ENCODE measurements around the gene MRPS31.
"Not testable (repeated sequence)": the region's sequence is repeated elsewhere in the genome, so short reads cannot be mapped to it uniquely, and the experiment has no call there.

Gene MRPS31

GRCh38 chr13:40789275-40790153, 18.5 kb upstream of the MRPS31 start, which contains the start of gene SLC25A15:
Gene SLC25A15 (plus strand): TSS chr13:40789611. CDS start chr13:40793227, 3,616 bp downstream.
- peak; percentile 26 for DNase-seq

DNA sequence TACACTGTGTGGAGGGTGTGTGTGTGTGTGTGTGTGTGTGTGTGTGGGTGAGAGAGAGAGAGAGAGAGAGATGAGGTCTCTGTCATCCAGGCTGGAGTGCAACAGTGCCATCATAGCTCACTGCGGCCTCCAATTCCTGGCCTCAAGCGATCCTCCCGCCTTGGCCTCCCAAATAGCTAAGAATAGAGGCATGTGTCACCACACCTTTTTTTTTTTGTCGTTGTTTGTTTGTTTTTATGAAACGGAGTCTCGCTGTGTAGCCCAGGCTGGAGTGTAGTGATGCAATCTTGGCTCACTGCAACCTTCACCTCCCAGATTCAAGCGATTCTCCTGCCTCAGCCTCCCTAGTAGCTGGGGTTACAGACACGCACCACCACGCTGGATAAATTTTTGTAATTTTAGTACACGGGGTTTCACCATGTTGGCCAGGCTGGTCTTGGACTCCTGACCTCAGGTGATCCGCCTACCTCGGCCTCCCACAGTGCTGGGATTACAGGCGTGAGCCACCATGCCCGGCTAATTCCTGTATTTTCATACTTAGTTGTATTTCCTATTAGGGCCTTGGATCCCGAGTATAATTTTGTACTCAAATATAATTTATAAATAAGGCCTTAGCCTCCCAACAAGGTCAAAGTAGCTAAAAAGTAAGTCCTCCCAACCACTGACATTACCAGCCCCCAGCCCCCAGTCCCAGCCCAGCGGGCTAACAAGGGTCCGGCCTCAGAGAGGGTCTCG, 17.7 kb upstream of the MRPS31 start:
- not testable (repeated sequence) for DNase-seq

DNA sequence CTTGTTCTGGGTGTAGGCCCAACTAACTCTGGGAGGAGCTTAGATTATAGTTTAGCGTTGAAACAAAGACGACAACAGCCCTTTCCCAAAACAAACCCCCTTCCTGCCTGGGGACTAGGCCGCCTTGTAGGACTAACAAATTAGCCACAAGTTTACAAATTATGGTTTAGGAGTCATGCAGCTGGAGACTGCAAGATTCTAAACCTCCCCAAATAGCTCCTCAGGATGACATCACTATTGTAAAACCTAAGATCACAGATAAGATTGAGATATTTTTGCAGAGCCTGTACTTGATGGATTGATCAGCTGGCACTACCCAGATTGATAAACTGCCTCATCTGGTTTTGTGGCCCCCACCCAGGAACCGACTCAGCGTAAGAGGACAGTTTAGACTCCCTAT, 16.1 kb upstream of the MRPS31 start:
- DNase-seq = no peak

GRCh38 chr13:40786568-40786996, 15.6 kb upstream of the MRPS31 start:
- no peak for DNase-seq

GRCh38 chr13:40784540-40784939, 13.6 kb upstream of the MRPS31 start:
- DNase-seq = no peak

DNA sequence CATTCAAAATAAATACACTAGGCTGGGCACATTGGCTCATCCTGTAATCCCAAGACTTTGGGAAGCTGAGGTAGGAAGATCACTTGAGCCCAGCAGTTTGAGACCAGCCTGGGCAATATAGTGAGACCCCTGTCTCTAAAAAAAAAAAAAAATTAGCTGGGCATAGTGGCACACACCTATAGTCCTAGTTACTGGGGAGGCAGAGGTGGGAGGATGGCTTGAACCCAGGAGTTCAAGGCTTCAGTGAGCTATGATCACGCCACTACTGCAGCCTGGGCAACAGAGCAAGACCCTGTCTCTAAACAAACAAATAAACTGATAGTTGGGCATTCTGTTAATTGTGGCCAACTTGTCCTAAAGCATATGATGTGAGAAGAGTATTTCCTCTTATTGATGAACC, 12.0 kb upstream of the MRPS31 start:
- not testable (repeated sequence) for DNase-seq

GRCh38 chr13:40781717-40782116, 10.7 kb upstream of the MRPS31 start:
- no peak for DNase-seq

GRCh38 chr13:40780822-40781401, 9.9 kb upstream of the MRPS31 start:
- no peak for DNase-seq

DNA sequence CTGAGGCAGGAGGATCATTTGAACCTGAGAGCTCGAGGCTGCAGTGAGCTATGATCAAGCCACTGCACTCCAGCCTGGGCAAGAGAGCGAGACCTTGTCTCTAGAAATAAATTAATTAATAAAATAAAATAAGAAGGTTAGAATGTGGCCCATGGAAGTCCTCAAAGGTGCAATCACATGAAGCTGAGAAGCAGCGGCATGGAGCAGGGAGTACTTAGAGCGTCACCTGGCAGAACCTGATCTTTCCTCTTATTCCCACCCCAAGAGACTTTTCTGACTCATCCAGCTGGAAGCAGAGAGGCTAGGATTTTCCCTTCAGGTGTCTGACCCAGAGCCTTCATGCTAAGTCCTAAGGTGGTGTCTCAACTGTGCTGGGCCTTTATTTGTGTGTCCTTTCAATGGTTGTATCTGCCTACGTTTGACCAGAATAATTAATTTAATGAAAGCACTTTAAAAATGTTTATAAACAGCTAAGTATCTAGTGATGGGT, 8.9 kb upstream of the MRPS31 start:
- DNase-seq = peak; percentile 29

DNA sequence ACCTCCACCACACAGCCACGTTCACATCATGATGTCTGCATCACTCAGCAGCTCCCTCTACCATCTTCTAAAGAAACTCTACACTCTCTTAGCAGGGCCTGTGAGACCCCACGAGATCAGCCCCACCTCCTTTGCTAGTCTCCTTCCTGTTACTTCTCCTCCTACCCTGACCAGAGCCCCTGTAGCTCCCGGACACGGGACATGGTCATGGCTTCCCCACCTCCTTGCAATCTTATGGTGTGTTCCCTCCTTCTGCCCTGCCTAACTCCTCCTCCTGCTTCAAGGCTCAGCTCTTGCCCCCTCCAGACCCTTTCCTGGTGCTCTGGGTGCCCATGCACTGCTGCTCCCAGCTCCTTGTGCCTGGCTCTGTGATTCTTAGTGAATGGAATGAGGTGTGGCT, 8.1 kb upstream of the MRPS31 start:
- no peak for DNase-seq

DNA sequence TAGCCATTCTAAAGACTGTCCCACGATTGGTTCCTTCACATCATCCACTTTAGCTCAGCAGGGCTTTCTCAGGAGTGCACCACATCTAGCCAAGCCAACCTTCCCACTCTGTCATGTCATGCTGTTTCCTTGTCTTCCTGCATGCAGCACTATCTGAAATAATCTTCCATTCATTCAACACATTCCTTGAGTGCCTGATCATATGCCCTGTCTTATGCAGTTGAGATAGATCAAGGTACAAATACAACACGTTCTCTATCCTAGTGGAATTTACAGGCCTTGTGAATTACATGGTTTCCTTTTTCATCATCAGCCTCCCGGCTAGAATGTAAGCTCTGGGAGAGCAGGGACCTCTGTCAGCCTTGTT, 6.8 kb upstream of the MRPS31 start:
- no peak for DNase-seq

DNA sequence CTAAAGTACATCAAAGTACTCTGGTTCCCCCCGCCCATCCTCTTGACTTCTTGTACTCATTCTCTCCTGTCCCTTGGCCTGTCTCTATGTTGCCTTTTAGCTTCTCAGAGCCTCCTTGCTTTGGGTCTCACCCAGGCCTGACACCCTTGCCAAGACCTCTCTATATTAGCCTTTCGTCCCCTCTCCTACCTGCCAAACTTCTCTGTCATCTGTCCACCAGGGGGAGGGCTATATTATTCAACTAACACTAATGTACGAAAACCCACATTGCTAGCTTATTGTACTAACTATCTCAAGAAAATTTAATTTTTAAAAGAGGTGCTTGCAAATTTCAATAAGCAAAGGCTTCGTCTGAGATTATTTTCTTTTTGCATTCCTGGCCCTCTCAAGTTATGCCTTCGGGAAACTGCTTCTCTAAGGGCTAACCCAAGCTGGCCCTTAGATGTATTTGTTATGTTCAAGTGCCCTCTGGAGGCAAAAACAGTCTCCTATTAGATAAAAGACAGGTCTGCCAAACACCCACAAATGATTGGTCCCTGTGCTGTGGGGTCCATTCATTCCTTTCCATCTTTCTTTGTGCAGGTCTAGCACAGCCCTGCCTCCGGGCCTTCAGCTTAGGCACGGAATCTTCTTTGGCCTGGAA, 6.3 kb upstream of the MRPS31 start:
- DNase-seq = peak; percentile 14

GRCh38 chr13:40776681-40777165, 5.7 kb upstream of the MRPS31 start:
- no peak for DNase-seq

GRCh38 chr13:40776232-40776631, 5.2 kb upstream of the MRPS31 start:
- no peak for DNase-seq

GRCh38 chr13:40774672-40775071, 3.7 kb upstream of the MRPS31 start:
- no peak for DNase-seq

DNA sequence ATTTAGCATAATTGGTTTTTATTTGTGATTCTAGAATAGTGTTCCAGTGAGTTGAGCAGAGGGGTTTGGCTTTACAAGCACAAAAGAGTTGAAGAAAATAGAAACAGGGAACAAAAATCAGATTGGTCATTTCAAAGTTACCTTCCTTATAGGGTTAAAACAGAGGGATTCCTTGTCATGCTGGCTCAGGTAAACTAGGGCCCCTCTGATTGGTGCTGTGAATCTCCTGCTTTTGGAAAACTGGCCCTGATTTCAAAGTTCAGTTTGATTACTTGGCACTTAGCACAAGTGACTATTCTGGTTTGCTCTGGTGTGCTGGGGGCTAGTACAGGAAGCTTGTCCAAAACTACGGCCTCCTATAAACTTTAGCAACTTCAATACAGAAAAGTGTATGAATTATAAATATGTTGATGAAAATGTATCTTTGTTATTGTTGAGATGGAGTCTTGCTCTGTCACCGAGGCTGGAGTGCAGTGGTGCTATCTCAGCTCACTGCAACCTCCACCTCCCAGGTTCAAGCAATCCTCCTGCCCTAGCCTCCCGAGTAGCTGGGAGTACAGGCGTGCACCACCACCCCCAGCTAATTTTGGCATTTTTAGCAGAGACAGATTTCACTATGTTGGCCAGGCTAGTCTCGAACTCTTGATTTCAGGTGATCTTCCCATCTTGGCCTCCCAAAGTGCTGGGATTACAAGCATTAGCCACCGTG, 1.9 kb upstream of the MRPS31 start:
- DNase-seq = no peak

DNA sequence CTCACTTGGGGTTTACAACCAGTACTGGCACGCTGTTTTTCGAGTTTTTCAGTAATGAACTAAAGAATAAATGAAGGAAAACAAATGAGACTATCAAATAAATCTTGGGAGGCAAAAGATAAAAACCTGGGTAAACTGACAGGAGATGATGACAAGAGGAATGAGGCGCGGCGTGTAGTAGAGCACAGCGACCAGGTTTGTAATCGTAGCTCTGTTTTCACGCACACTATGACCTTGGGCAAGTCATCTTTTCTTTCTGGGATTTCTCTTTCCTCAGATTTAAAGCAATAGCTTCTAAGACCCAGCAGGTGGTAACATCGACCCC, 419 bp downstream of the MRPS31 start:
- no peak for DNase-seq

DNA sequence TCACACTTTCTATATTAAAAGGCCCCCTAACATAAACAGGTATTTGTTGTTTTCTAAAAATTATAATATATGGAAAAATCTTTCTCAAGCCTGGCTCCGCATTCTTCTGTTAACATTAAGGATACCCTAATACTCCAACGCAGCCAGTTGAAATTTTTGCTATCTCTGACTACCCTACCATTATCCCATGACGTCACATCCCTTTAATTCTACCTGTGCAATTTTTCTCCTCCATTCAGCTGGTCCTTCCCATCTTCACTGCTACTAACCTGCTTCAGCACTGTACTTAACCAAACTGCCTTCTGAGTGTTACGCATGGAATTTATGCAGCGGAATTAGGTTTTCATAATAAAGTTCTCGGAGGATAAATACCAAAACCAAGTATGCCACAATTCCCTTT, 1.0 kb downstream of the MRPS31 start:
- DNase-seq = no peak

DNA sequence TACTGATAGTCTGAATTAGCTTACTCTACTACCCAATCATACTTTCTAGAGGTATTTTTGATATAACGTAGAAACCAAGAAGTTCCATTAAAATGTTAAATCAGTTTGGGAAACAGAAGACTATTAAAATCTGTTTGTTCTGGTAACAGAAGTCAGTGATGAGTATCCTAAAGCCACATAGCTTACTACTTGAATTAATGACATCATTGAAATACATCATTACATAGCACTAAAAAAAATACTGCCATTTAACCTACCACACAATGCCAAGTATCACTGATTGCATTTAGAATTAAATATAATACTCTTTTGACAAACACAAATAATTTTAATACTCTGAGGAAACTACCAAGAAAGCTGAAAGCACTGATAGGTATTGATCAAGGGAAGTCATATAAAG, 5.4 kb downstream of the MRPS31 start:
- DNase-seq = no peak

GRCh38 chr13:40764587-40765403, 6.2 kb downstream of the MRPS31 start:
- DNase-seq = no peak

GRCh38 chr13:40762849-40763248, 8.1 kb downstream of the MRPS31 start:
- DNase-seq = no peak

- no peak for DNase-seq
Measured at GRCh38 chr13:40758811-40759210, 12.2 kb downstream of the MRPS31 start.

All from DMS79 treated with DMSO at 0.1 percent for 48 hours (cell line).